ENCODE measurements around the gene FMNL3.
"Not testable (repeated sequence)": the region's sequence is repeated elsewhere in the genome, so short reads cannot be mapped to it uniquely, and the experiment has no call there.

FMNL3 gene, protein sequence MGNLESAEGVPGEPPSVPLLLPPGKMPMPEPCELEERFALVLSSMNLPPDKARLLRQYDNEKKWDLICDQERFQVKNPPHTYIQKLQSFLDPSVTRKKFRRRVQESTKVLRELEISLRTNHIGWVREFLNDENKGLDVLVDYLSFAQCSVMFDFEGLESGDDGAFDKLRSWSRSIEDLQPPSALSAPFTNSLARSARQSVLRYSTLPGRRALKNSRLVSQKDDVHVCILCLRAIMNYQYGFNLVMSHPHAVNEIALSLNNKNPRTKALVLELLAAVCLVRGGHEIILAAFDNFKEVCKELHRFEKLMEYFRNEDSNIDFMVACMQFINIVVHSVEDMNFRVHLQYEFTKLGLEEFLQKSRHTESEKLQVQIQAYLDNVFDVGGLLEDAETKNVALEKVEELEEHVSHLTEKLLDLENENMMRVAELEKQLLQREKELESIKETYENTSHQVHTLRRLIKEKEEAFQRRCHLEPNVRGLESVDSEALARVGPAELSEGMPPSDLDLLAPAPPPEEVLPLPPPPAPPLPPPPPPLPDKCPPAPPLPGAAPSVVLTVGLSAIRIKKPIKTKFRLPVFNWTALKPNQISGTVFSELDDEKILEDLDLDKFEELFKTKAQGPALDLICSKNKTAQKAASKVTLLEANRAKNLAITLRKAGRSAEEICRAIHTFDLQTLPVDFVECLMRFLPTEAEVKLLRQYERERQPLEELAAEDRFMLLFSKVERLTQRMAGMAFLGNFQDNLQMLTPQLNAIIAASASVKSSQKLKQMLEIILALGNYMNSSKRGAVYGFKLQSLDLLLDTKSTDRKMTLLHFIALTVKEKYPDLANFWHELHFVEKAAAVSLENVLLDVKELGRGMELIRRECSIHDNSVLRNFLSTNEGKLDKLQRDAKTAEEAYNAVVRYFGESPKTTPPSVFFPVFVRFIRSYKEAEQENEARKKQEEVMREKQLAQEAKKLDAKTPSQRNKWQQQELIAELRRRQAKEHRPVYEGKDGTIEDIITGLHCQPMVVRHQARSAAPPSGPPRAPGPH

DNA sequence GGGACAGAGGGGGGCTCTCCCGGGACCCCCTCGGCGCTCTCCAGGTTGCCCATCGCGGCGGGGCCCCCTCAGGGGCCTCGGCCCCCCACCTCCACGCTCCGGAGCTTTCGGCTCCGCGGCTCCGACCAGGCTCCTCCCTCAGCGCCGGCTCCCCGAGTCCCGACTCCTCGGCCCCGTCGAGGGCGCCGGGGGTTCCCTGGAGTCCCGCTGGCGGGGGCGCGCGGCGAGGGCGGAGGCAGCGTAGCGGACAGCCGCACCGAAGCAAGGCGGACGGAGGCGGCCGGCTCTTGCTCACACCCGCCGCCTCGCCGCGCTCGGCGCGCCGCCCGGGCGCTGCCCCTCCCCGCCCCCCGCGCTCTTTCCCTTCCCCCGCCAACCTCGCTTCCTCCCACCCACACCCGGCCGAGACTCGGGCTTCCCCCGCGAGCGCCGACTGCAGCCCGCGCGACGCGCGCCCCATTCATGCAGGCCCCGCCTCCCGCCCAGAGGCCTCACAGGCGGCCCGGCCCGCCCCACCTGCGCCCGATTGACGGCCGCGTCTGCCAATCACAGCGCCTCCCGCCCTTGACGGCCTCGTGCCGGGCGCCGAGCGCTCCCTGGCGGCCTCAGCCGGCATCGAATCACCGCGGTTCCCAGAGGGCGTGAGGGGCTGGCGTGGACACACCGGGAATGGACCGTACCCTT, at the start of gene FMNL3:
TSS of gene FMNL3 (minus strand) at position 278 of the 684 bp plus-strand sequence. CDS start at position 53, 225 bp downstream.
- Histone ChIP-seq H3K36me3 (replicated peaks) (no peaks in the 10 kb centered on the region), H3K4me3 (peak within 1 kb of the TSS; percentile 62), H3K4me1 (peaks cover 6% of the 10 kb centered on the region), H3K9me3 (no peaks in the 10 kb centered on the region), H3K27me3 (ENCODE audit: low read depth) (peaks cover 20% of the 10 kb centered on the region)
- in situ Hi-C loops (cut with MboI; ENCODE audit: low sequenced_read_pairs) = loop anchor here (5.0 kb wide), 1 partner anchor 65 kb away; no protein-coding TSS in a partner anchor
- peak; percentile 90 to 99 for DNase-seq (ENCODE audit: low spot score in 2 of 2)

DNA sequence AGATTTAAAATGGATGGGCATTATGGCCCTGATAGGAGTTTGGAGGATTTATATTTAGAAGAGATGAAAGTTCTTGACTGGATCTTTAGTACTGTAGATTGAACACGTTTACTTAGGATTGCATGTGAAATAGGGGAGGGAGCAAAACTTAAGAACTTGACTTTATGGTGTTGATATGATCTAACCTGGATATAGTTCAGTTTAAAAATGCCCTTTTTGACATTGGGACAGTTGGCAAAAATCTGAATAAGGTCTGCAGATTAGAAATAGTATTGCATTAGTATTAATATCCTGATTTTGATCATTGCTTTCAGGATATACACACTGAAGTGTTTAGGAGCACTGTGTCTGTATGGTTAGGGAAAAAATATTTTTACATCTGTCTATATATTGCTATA, 43.8 kb upstream of the FMNL3 start:
- Histone ChIP-seq H3K27me3 (ENCODE audit: low read depth) (no peaks in the 10 kb centered on the region), H3K9me3 (no peaks in the 10 kb centered on the region), H3K4me3 (no peak overlapping the region), H3K36me3 (replicated peaks) (peaks cover 44% of the 10 kb centered on the region), H3K4me1 (peaks cover 12% of the 10 kb centered on the region)
- in situ Hi-C loops (cut with MboI; ENCODE audit: low sequenced_read_pairs) = no loop called here
- DNase-seq (ENCODE audit: low spot score in 2 of 2) = no peak

DNA sequence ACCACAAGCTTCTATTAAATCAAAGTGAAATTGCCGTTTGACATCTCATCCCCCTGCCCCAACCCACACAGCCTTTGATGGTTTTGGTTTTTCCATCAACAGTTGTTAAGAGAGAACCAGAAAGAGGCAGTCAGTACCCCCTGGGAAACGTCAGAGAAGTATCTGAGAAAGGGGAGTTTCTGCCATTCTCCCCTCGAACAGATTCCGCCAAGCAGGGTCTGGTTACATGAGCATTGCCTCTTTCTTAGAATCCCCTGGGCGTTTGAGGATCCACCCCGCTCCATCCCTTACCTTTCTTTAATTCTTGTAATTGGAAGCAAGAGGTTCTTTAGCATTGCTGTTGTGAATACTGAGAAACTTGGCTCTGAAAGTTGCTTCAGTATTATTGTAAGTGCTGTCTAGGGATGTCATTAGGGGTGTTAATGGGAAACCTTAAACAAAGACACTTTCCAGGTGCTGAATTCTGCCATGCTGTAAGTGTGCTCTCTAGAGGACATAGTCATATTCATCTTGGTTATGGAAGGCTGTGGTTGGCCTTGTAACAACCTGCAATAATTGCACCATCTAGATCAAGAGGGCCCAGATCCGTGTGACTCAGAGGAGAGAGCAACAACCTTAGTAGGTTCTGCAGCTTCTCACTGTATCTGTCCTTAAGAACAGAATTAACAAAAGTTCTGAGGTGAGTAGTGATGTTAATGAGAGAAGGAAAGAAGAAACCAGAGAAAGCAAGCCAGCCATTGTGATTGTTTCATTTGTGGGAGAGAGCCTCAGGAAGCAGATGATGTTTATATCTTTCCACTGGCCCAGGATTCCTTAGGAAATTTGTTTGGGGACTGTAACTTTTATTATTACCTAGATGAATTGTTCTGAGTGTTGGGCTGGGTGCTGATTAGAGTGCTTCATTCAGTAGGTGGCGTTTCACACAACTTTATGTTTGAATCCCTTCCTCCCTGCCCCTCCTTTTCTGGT, 43.1 kb upstream of the FMNL3 start:
- Histone ChIP-seq H3K27me3 (ENCODE audit: low read depth) (no peaks in the 10 kb centered on the region), H3K36me3 (replicated peaks) (peaks cover 37% of the 10 kb centered on the region), H3K9me3 (no peaks in the 10 kb centered on the region), H3K4me3 (no peak overlapping the region), H3K4me1 (peaks cover 12% of the 10 kb centered on the region)
- no peak for DNase-seq (ENCODE audit: low spot score in 2 of 2)
- in situ Hi-C loops (cut with MboI; ENCODE audit: low sequenced_read_pairs) = no loop called here

DNA sequence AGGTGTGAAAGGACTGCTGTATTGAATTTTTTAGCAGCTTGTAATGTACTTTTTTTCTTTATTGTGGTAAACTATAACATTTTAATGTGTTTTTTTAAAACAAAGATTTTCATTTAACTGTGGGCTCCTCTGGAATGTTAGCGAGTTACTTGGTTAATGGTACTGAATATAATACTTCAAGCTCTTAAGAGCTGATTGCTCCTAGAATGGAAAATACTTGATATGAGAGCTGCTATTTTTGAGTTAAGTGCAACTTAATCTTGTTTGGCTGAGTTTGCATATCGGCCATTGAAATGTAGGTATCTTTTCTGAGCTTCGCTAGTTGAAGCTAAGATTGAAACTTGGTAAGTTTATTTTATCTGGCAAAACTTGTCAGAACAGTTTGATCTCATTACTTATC, 41.6 kb upstream of the FMNL3 start:
- Histone ChIP-seq H3K27me3 (ENCODE audit: low read depth) (no peaks in the 10 kb centered on the region), H3K4me1 (peaks cover 13% of the 10 kb centered on the region), H3K9me3 (no peaks in the 10 kb centered on the region), H3K36me3 (replicated peaks) (peaks cover 24% of the 10 kb centered on the region), H3K4me3 (no peak overlapping the region)
- DNase-seq (ENCODE audit: low spot score in 2 of 2) = no peak
- in situ Hi-C loops (cut with MboI; ENCODE audit: low sequenced_read_pairs) = no loop called here

DNA sequence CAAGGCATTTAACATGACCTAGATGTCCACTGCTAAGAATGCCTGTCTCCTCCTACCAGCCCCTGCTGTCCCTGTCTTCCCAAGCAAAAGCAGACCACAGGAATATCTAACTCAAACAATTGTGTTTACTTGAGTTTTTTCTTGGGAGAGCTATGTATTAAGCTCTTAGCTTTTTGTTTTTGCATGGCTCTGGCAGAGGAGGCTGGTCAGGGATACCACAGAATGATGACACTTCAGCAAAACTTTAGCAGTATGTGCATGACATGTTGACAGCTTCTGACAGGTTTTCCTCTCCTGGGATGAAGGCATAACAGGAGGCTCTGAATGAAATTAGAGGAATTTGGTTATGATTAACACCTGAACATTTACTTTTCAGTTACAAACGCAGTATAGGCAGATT, 41.1 kb upstream of the FMNL3 start:
- H3K36me3 ChIP-seq (replicated peaks) = peaks cover 19% of the 10 kb centered on the region
- H3K4me1 ChIP-seq = peaks cover 15% of the 10 kb centered on the region
- H3K4me3 ChIP-seq = no peak overlapping the region
- DNase-seq (ENCODE audit: low spot score in 2 of 2) = no peak
- in situ Hi-C loops (cut with MboI; ENCODE audit: low sequenced_read_pairs) = no loop called here
- H3K9me3 ChIP-seq = no peaks in the 10 kb centered on the region
- H3K27me3 ChIP-seq (ENCODE audit: low read depth) = no peaks in the 10 kb centered on the region

DNA sequence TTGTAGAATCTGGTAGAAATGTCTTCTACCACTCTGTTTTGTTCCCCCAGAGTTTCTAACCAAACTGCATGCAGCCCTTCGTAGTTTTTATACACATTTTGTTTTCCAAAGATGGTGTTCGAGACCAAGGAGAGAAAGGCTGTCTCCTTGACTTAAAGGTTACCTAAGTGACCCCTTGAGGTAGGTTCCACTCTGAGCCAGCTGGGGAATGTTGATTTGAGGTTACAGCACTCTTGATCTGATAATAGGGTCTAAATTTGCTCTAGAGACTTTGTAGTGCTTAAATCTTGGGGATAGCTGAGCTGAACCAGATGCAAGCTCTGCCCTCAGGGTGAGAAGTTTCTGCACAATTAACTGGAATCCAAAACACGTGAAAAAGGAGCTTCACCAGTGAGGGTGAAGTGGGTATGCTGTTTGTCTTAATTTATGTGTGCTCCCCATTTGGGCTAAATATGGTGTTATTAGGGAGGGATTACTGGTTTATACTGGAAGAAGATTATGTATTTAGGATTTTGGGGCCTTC, 37.2 kb upstream of the FMNL3 start:
- Histone ChIP-seq H3K36me3 (replicated peaks) (peaks cover 3% of the 10 kb centered on the region; the same call in 1 of the 2 replicates), H3K27me3 (ENCODE audit: low read depth) (no peaks in the 10 kb centered on the region), H3K4me1 (peaks cover 6% of the 10 kb centered on the region), H3K9me3 (no peaks in the 10 kb centered on the region), H3K4me3 (no peak overlapping the region)
- in situ Hi-C loops (cut with MboI; ENCODE audit: low sequenced_read_pairs) = no loop called here
- DNase-seq (ENCODE audit: low spot score in 2 of 2) = no peak

DNA sequence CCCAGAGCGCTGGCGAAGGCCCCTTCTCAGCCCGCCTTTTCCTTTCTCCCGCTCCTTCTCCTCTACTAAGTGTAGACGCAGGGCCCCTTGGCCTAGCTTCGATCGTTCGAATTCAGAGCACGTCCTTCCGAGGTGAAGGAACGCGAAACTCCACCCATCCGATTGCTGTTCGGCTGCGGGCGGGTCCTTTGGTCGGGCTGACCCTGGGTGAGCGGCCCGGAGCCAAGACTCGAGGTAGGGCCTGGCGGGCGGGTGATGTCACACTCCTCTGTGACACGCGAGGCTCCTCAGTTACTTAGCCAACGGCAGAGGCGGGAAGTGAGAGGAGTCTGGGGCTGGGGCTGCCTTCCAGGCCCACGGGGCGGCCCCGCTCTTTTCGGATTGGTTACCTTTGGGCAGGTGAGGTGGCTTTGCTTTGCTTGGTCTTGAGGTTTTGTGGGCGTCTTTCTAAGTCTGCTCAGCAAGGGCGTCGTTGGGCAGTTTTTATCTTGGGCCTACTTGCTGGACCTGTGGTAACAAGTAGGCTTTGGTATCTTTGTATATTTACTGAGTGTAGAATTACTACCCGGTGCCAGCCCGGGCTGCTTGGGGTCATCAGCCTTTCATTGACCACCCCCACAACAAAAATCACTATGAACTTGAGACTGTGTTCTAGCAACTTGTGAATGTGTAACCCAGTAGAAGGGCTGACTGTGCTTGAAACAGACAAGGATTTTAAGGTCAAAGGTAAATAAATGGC, 34.8 kb upstream of the FMNL3 start:
- Histone ChIP-seq H3K4me3 (peak overlapping the region; percentile 96), H3K9me3 (no peaks in the 10 kb centered on the region), H3K27me3 (ENCODE audit: low read depth) (no peaks in the 10 kb centered on the region), H3K4me1 (peaks cover 6% of the 10 kb centered on the region), H3K36me3 (replicated peaks) (peaks cover 3% of the 10 kb centered on the region; the same call in 1 of the 2 replicates)
- in situ Hi-C loops (cut with MboI; ENCODE audit: low sequenced_read_pairs) = no loop called here
- DNase-seq (ENCODE audit: low spot score in 2 of 2) = peak; percentile 69 to 85

DNA sequence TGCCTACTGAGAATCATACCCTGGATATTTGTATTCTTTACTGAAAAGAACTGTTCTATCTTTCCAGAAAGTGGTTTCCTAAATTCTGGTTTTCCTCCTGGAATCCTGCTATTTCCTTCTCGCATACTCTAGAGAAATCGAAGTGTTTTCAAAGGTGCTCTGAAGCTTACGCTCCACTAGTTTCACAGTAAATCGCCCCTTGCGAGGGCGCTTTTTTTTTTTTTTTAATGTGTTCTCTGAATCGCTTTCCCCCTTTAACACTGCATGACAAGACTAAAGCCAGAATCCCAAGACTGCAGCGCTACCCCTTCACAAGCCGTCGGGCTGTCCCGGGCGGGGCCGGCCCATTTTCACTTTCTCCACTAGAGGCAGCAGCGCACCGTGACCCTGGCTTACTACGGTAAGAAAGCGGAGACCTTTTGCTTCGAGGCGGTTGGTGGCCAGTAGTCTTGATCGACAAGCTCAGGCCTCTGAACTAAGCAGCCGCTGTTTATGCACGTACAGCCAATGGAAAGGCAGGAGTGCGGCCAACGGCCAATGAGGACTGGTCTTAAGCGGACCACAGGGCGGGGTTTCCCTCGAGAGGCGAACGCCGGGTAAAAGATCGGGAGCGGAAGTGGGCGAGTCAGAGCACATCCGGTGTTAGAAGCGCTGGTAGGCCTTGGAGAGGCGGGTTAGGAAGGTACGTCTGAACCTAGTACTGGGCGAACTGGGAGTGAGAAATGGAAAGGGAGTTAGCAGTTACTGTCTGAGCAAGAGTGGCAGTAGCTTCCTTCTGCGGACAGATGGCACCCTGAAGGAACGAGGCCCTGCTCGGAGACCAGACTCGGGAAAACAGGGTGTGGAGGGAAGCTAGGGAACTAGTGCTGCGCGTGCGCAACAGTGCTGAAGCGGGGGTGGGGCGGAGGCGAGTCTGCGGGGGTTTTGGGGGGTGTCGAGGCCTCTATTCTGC, 34.0 kb upstream of the FMNL3 start, which contains the start of gene TMBIM6:
TSS of gene TMBIM6 (plus strand) at position 628 of the 952 bp plus-strand sequence. CDS start 10,937 bp downstream, outside the sequence.
- peak within 1 kb of the TSS; percentile 96 for H3K4me3 ChIP-seq
- peak; percentile 99 for DNase-seq (ENCODE audit: low spot score in 2 of 2)
- peaks cover 6% of the 10 kb centered on the region for H3K4me1 ChIP-seq
- H3K27me3 ChIP-seq (ENCODE audit: low read depth) = no peaks in the 10 kb centered on the region
- peaks cover 3% of the 10 kb centered on the region; the same call in 1 of the 2 replicates for H3K36me3 ChIP-seq (replicated peaks)
- in situ Hi-C loops (cut with MboI; ENCODE audit: low sequenced_read_pairs) = no loop called here
- no peaks in the 10 kb centered on the region for H3K9me3 ChIP-seq

DNA sequence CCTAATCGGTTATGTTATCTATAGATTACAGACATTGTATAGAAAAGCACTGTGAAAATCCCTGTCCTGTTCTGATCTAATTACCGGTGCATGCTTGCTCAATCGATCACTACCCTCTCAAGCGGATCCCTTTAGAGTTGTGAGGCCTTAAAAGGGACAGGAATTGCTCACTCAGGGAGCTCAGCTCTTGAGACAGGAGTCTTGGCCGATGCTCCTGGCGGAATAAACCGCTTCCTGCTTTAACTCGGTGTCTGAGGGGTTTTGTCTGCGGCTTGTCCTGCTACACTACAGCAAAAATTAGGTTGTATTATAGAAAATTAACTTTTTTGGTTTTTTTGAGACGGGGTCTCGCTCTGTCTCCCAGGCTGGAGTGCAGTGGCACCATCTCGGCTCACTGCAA, 33.1 kb upstream of the FMNL3 start:
- H3K9me3 ChIP-seq; DNase-seq (ENCODE audit: low spot score in 2 of 2); H3K27me3 ChIP-seq (ENCODE audit: low read depth); H3K36me3 ChIP-seq (replicated peaks); H3K4me1 ChIP-seq; in situ Hi-C loops (cut with MboI; ENCODE audit: low sequenced_read_pairs); H3K4me3 ChIP-seq: not testable (repeated sequence)

DNA sequence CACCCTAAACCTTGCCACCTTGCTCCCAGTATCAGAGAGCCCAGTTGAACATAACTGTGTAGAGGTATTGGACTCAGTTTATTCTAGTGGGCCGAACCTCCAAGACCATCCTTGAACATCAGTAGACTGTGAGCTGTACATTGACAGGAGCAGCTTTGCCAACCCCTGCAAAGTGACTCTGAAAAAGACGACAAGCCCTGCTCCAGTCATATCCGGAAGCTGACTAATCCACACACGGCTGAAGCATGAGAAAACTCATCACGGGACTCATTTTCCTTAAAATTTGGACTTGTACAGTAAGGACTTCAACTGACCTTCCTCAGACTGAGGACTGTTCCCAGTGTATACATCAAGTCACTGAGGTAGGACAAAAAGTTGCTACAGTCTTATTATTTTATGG, 31.5 kb upstream of the FMNL3 start:
- H3K36me3 ChIP-seq (replicated peaks); H3K9me3 ChIP-seq; DNase-seq (ENCODE audit: low spot score in 2 of 2); H3K4me1 ChIP-seq; H3K4me3 ChIP-seq; in situ Hi-C loops (cut with MboI; ENCODE audit: low sequenced_read_pairs); H3K27me3 ChIP-seq (ENCODE audit: low read depth): not testable (repeated sequence)

DNA sequence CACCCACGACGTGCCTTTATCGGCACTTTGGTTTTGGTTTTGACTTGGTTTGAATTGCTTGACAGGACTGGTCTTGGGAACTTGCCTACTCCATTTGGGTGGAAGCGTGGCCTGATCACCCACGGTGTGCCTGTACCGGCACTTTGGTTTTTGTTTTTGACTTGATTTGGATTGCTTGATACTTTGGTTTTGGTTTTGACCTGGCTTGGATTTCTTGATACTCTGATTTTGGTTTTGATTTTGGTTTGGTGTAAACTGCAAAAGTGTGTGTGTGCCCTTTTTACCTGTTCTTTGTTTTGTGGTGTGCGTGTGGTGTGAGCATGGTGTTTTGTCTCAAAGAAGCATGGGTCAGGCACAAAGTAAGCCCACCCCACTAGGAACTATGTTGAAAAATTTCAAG, 27.7 kb upstream of the FMNL3 start:
- H3K9me3 ChIP-seq; DNase-seq (ENCODE audit: low spot score in 2 of 2); H3K4me1 ChIP-seq; H3K27me3 ChIP-seq (ENCODE audit: low read depth); H3K36me3 ChIP-seq (replicated peaks); in situ Hi-C loops (cut with MboI; ENCODE audit: low sequenced_read_pairs); H3K4me3 ChIP-seq: not testable (repeated sequence)

Measured in HAP-1 (cell line).